Liver (tissue), 3 donors: ENCODE results near the gene SOX13.

Source experiments
- GABPA ChIP-seq, 2 donors: IDR thresholded peaks in 1 of 2; conservative IDR thresholded peaks in 1 of 2; 2 replicates each; pipeline ENCODE4 v1.6.1; 2016; ENCODE audit warnings: antibody characterized with exemption in 2 of 2, mild to moderate bottlenecking in 1 of 2, moderate library complexity in 1 of 2
- JUND ChIP-seq, 2 donors: IDR thresholded peaks; 2 replicates each; pipeline ENCODE4 v1.6.1; 2016; ENCODE audit warnings: antibody characterized with exemption in 2 of 2
- RAD21 ChIP-seq, 2 donors: IDR thresholded peaks; 2 replicates each; pipeline ENCODE4 v1.6.1; 2016; ENCODE audit warnings: antibody characterized with exemption in 2 of 2, mild to moderate bottlenecking in 2 of 2
- TAF1 ChIP-seq: conservative IDR thresholded peaks from 2 replicates; pipeline ENCODE4 v1.6.1; 2016; ENCODE audit warnings: antibody characterized with exemption, mild to moderate bottlenecking
- ZBTB33 ChIP-seq: IDR thresholded peaks from 2 replicates; pipeline ENCODE4 v1.6.1; 2016; ENCODE audit warnings: antibody characterized with exemption
- TF ChIP-seq, protein P1 (sequence below): IDR thresholded peaks from 2 replicates; pipeline ENCODE4 v1.6.1; 2016; ENCODE audit warnings: antibody characterized with exemption
- TF ChIP-seq, protein P2 (sequence below): fragments of 150-350 bp; IDR thresholded peaks from 2 replicates; pipeline ENCODE4 v1.5.1; 2017; ENCODE audit warnings: improper control_type of control experiment, low read depth, low read length; ENCODE audit not compliant: missing input control
- TF ChIP-seq, protein P3 (sequence below): IDR thresholded peaks from 2 replicates; pipeline ENCODE4 v1.6.1; 2016; ENCODE audit warnings: antibody characterized with exemption
- donor health status: healthy.
- donor health status: healthy.

DNA sequence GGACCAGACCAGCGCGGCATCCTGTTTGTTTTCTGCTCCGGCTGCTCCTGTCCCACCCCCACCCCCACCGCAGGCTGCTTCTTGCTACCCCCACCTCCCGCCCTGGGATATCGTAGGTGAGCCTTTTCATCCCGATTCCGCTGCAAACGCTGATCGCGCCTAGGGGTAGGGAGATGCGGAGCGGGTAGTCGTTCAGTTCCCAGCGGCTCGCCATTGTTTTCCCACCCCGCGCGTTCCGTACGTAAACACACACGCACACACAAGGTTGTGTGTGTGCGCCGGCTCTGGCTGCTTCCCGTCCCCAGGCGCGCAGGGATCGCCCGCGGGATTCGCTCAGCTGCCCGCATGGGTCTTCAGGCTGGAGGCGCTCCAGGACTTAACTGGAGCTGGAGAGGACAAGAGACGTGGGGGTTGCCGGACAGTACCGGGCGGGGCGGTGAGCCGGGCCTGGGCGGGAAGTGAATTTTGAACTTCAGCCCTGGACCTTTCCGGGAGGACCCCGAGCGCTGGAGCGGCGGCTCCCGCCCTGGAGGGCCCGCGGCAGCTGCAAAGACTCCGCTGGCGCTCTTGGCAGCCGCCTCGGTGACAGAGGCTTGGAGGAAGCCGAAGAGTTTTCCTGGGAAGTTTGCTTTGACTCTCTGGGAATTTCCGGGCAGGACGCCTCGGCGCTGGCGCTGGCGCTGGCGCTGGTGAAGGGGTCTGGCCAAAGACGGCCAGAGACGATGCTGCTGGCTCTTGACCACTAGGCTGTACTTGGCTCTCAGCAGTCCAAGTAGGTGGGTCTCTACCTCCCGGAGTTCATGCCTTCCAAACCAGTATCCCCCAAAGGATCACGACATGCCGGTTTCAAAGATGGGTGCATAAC is 1.6 kb downstream of the SOX13 start:
- TF ChIP-seq, protein P1, sequence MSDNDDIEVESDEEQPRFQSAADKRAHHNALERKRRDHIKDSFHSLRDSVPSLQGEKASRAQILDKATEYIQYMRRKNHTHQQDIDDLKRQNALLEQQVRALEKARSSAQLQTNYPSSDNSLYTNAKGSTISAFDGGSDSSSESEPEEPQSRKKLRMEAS, result no peak
- TF ChIP-seq, protein P2, sequence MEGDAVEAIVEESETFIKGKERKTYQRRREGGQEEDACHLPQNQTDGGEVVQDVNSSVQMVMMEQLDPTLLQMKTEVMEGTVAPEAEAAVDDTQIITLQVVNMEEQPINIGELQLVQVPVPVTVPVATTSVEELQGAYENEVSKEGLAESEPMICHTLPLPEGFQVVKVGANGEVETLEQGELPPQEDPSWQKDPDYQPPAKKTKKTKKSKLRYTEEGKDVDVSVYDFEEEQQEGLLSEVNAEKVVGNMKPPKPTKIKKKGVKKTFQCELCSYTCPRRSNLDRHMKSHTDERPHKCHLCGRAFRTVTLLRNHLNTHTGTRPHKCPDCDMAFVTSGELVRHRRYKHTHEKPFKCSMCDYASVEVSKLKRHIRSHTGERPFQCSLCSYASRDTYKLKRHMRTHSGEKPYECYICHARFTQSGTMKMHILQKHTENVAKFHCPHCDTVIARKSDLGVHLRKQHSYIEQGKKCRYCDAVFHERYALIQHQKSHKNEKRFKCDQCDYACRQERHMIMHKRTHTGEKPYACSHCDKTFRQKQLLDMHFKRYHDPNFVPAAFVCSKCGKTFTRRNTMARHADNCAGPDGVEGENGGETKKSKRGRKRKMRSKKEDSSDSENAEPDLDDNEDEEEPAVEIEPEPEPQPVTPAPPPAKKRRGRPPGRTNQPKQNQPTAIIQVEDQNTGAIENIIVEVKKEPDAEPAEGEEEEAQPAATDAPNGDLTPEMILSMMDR, result no peak
- TF ChIP-seq JUND (IDR thresholded peaks at IDR 0.05) (no peak), TAF1 (no peak), RAD21 (IDR thresholded peaks at IDR 0.05) (peak; percentile 24 to 44), ZBTB33 (no peak), GABPA (IDR thresholded peaks at IDR 0.05 in 1 of 2, conservative IDR thresholded peaks at IDR 0.05 in 1 of 2) (no peak)
- TF ChIP-seq, protein P3, sequence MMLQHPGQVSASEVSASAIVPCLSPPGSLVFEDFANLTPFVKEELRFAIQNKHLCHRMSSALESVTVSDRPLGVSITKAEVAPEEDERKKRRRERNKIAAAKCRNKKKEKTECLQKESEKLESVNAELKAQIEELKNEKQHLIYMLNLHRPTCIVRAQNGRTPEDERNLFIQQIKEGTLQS, result no peak
